Muscle of back (tissue), 11 donors: Measurements from ENCODE around the gene GABRG3. TPM values are rescaled to one million over a fixed set of nuclear protein-coding genes. Genes with fewer than 3 reads are reported as not detected.
"Not testable (repeated sequence)": the region's sequence is repeated elsewhere in the genome, so short reads cannot be mapped to it uniquely, and the experiment has no call there.

Source experiments
- DNase-seq, 3 donors: peaks; one replicate each; pipeline versions ENCODE4 v3.0.0 to v3.0.0-alpha.2; 2013
- polyA plus RNA-seq, 10 donors: library from polyadenylated mRNA; unstranded; fragments of 120-200 nt; gene quantifications; one replicate each; pipeline ENCODE4 v1.2.1, GENCODE V29; 2013; ENCODE audit not compliant: insufficient read length in 10 of 10

Gene GABRG3
- polyA plus RNA-seq, 10 donors, result 0.09 to 0.56 (median 0.37) TPM

DNA sequence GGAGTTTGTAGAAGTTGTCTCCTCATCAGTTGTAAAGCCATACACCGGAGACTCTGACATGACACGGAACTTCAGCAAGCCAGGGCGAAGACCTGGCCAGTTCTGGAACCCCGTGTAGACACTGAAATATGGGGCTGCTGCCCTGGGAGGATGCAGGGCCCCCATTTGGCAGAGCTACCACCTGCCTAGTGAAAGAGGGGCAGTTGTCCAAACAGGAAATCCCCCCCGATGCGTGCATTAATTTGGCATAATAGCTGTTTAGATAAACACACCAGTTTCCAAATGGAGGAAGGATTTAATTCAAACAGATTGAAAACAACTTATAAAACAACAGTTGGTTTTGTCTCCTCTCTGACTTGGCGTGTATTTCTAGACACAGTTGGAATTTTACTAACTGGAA lies 357.2 kb downstream of the GABRG3 start:
- DNase-seq, result peak in 2 of 3 donors; percentile 8 to 49

DNA sequence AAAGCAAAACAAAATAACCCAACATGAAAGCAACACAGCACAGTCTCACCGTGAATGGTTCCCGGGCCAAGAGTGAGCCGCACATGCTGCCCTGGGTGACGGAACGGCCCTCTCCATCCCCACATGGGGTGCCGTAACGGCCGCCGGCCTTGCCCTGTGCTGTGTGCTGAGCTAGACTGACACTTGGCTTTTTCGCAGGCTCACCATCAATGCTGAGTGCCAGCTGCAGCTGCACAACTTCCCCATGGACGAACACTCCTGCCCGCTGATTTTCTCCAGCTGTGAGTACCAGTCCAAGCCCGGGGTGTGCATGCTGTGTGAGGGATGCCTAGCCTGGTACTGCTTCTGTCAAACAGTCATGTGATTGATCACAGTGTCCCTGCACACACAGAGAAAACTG lies 357.6 kb downstream of the GABRG3 start:
- peak in 1 of 3 donors; percentile 14 for DNase-seq

DNA sequence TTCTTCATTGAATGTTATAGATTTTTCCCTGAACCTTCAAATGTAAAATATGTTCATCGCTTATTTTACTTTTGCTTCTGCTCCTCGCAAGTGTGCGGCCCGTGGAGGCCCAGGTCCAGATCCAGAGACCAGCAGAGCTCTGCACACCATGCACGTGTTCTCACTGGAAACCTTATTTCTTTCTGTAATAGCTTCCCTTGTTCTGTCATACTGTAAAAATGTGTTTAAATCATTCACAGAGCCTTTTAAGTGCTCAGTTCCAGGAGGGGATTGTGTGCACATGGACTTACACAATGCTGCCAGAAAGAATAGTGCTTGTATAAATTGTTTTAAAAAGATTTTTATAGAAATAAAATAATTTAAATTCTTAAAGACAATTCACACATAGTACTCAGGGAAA lies 359.3 kb downstream of the GABRG3 start:
- DNase-seq, result peak in 2 of 3 donors; percentile 19 to 51

DNA sequence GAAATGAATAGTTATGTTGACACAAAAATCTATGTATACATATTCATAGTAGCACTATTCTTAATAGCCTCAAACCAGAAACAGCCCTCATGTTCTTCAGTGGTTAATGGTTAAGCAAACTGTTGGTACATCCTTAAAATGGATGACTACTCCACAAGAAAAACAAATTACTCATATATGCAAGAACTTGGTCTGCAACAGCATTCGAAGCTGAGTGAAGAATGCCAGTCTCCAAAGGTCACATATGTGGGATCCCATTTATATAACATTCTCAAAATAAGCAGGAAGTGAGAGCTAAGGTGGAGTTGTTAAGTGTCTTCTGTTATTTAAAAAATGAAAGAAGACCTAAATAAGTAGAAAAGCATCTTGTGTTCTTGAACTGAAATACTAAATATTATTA lies 365.7 kb downstream of the GABRG3 start:
- DNase-seq, result no peak

DNA sequence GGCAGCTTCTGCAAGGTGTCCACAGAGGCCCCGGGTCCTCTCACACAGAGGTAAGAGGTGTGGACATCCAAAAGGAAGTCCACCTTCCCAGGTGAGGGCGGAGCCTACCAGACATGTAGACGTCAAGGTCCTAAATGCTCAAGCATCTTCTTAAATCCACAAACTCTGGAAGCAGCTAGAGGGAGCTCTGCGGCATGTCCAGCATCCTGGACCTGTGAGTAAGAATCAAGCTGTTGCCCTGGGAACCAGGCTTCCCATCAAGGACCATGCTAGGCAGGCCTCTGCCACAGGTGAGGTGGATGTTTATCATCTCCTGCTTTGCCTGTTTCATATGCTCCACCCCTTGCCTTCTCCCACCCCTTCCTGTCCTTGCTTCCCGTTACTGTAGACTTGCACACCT lies 368.2 kb downstream of the GABRG3 start:
- DNase-seq, result no peak

DNA sequence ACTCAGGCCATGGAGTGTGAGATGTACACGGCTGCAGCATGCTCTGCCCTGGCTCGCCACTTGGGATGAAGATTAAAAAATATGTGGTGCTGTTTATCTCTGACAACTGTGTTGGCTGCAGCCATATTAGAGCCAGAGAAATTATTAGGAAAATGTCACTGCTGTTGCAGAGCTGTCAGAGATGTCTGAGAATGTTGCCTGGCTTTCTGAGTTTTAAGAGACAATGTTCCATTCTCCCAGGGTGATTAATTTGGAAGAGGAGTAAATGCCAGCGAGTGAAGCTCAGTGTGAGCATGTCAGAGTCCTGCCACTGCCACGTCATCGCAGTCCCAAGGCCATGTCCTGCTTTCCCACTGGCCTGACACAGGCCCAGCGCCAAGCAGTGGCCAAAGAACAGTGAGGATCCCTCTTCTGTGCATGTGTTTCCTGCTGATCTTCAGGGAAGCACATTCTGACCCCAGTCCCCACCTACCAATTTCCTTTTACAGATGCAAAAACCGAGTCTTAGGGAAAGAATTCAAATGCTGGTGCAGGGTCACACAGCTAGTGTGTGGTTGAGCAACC lies 370.9 kb downstream of the GABRG3 start:
- DNase-seq, result no peak

DNA sequence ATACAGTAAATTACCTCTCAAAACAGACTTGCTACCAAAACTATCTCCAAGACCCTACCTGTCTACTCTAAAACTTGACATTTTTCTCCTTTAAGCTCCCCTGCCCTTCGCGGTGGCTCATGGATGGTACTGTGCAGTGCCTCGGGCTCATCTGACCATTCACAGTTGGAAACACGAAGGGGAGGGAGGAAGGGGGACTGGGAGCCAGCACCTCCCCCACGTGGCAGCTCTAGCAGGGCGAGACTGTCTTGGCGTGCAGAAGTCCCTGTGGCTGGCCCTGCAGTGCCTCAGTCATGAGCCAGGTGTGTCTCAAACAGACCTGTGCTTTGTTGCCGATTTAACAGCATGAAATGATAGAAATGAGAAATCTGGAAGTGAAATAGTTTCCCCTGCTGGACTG lies 372.0 kb downstream of the GABRG3 start:
- DNase-seq, result no peak

DNA sequence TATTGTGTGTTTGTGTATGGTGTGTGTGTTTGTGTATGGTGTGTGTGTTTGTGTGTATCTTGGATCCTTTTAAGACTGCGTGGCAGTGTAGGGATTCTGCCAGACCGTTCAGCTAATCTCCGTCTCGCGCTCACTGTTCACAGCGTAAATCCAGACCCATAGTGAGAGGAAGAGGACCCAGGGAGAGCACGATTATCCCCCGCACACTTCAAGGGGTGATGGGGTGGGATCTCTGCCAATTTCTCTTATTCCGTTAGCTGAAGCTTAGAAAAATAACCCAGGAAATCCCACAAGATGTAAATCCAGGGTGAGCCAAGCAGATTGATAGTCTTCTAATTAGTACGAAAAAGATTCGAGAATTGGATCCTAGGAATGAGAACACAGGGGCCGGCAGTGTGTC lies 381.2 kb downstream of the GABRG3 start:
- DNase-seq, result no peak

DNA sequence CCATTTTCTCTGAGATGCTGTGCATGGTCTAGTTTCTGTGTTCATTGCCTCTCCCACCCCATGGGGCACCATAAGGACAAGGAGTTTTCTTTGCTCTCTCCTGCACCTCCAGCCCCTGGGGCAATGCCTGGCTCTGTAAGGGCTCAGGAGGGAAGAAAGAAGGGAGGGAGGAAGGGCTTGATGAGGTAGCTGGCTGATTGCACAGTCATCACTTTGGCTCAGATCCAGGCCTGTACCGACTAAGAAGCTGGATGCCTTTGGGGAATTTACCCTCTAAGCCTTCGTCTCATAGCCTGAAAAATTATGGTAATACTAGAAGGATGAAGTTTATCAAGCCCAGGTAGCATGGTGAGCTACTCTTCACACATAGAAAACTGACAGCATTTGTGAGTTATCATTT lies 382.9 kb downstream of the GABRG3 start:
- peak in 1 of 3 donors; percentile 19 for DNase-seq

DNA sequence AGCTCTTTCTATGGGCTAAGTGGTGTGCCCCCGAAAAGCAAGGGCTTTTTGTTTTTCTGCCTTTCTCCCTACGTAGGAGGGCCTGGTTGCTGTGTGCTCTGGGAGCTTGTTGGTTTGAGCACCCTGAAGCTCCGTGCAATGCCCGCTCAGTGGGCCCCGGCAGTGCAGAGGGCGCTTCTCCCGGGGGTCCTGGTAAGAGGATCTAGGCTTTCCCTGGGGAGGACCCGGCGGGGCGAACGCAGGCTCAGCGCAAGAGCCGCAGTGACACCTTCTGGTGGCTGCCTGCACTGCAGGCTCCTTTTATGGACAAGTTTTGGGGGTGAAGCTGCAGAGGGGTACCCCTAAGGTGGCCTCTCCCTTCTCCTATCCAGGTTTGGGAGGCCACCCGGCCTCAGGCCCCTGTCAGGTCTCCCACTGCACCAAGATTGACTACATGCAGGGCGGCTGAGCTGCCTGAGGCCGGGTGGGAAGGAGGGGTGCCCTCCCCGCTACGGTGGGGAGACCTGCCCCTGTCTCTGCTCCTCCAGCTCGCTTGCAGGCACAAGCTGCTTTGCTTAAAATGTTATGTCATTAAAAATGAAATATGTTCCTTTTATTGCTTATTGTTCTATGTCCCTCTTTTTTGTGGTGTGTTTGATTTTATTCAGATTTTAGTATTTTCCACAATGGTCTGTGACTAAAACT lies 387.9 kb downstream of the GABRG3 start:
- peak in 1 of 3 donors; percentile 15 for DNase-seq

DNA sequence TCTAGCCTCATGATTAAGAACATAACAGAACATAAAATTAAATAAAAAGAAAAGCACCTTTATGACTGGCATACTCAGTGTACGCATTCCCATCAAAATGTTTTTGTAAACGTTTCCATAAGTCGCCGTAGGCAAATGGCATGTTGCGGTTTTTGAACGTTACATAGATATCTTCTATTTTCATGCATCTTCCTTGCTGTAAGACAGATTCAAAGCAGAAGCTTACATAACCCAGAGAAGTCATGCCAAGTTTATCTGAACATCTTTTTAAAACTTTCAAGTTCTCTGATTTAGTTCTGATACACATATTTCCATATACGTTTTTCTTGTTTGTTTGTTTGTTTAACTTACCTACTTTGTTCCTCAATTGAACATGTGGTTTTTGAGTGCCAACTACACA lies 388.6 kb downstream of the GABRG3 start:
- no peak for DNase-seq

DNA sequence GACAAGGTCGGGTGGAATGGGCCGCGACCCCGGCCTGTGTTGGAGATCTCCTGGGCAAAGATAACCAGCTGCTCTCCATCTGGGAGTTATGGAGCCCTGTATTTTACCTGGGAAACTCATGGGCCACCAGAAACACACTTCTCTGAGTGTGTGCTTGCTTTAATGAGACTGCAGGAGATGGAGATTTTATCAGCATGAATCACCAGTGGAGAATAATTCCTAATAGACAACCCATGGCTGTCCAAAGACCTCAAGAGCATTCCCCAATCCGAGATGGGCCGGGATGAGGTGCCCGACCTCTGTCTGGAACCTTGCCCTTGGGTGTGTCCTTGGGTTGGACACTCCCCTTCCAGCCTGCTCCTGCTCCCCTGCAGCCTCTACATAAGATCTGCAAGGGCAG lies 389.3 kb downstream of the GABRG3 start:
- DNase-seq, result no peak

DNA sequence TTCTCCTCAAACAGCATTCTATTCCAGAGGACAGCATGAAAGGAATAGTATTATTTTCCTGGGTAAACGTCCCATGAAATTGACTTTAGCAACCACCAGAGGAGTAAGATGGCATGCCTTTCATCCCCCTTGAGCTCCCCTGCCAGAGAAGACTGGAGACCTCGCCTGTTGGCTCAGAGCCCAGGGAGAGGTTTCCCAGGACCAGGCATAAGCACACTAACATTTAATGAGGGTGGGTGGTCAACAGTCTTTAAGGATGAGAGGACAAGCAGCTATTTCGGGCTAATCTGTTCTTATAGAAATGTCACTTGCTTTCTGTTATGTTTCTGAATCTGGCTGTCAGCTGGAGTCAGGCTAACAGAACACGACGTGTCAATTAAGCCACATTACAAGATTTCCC lies 390.5 kb downstream of the GABRG3 start:
- DNase-seq, result no peak

DNA sequence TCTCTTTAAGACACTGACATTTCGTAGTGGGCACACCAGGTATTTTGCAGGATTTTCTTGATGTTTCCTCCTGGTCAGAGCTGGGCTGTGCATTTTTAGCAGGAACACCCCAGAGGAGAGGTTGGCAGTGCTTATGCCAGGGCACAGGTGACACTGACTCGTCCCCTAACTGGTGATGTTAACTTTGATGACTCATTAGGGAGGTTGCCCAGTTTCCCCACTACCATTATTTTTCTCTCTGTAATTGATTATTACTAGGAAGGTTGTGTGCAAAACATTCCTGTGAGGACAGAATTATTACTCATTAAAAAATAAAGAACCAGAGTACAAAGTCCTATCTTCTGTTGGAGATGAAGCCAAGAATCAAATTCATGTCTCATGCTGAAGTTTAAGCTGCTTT lies 394.5 kb downstream of the GABRG3 start:
- DNase-seq, result no peak

DNA sequence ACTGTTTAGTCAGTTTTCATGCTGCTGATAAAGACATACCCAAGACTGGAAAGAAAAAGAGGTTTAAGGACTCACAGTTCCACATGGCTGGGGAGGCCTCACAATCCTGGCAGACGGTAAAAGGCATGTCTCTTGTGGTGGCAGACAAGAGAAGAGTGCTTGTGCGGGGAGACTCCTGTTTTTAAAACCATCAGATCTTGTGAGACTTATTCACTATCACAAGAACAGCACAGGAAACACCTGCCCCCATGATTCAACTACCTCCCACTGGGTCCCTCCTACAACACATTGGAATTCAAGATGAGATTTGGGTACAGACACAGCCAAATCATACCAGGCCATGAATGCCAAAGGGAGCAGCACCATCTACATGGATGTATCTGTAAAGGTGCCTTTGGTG lies 406.4 kb downstream of the GABRG3 start:
- DNase-seq, result not testable (repeated sequence)

DNA sequence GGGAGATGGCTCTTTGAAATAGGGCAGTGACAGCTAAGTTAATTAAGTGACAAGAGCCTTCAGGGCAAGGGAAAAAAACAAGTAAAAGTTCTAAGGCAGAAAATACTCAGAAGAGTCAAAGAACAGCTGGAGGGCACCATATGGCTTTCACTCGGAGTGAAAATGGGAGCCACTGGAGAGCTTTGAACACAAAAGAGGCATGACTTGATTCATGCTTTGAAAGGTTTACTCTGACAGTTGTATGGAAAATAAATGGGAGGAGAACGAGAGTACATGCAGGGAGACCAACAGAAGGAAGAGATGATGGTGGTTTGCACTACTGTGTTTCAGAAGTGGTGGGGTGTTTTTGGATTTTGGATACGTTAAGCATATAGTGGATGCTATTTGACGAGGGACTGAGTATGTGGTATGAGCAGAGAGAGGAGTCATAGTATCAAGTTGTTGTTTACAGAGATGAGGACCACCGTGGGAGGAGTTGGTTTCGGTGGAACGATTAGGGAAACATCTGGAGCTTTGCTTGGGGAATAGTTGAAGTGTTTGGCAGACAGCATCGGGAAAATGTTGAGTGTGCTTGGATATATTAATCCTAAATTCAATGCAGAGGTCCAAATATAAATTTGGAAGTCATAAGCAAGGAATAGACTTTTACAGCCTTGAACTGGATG lies 411.5 kb downstream of the GABRG3 start:
- DNase-seq, result peak; percentile 31 to 84 (median 59)

DNA sequence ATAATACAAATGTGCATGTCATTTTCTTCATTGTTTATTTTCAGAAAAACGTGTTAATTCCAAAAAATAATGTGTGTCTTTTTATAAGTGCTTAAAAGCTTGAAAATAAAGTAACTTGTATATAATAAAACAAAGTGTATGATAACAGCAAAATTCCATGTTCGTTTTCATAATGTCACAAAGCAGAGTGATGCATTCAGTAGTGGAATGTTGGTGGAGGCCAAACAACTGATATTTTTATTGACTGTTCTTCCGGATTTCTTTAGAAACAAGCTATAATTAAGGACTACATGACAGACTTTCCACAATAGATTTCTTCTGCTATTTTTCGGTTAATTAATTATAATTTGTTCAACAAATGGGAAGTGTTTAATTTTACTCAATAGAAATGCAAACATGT lies 412.7 kb downstream of the GABRG3 start:
- DNase-seq, result no peak

DNA sequence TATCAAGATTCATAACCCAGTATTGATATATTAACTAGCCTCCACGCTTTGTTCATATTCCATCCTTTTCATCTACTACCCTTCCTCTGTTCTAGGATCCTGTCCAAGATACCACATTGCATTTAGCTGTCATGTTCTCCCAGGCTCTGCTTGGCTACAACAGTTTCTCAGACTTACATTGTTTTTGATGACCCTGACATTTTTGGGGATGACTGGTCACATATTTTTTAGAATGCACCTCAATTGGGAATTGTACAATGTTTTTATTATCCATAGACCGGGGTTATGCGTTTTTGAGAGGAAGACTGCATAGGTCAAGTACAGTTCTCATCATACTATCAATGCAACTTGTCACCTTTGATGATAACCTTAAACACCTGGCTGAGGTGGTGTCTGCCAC lies 421.2 kb downstream of the GABRG3 start:
- no peak for DNase-seq

DNA sequence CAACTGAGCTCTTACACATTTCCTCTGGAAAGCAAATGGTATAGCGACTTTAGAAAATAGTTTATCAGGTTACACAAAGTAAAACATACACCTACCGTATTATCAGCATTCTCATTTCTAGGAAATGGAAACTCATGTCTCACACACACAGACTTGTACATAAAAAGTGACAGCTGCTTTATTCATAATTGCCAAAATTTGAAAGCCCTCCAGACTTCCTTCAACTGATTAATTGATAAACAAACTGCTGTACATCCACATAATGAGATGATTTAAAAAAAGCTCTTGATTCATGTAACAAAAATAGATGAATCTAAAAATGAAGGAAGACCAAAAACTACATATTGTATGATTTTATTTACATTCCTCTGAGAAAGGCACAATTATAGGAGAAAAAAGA lies 425.5 kb downstream of the GABRG3 start:
- no peak for DNase-seq

DNA sequence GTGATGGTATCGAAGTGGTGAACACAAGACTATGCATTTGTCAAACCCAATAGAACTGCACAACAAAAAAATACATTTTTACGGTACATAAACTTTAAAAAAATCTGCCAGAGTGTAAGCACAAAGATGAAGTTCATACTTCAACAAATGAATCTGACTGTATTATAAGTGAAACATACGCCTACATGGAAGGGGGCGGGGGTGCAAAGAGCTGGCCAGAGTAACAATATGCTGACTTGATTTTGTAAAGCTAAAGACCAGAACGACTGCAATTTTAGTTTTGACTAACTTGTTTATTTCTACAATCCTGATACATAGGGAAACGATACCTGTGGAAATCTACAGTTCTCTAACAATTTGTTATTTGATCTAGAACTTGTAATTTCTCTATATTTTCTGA lies 426.0 kb downstream of the GABRG3 start:
- no peak for DNase-seq

DNA sequence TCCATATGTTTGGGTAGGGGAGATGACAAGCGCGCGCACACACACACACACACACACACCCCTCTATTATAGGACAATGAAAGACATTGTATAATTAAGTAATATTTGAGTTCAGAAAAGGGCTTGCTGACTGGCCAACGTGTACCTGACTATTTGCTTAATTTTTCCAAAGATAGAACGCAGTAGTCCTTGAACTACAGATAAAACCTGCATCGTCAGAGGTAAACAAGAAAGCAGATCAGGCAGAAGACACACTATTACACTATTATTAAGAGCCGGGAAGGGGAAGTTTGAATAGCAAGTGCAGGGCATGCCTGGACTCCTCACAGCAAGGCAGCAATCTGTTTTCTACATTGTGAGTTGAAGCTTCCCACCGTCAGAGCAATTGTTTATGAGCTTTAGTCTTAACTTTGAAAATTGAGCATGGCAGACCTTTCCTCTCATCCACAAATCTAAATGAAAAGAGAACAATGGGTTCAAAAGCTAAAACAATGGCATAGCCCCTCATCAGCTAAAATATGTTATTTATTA lies 427.7 kb downstream of the GABRG3 start:
- no peak for DNase-seq

DNA sequence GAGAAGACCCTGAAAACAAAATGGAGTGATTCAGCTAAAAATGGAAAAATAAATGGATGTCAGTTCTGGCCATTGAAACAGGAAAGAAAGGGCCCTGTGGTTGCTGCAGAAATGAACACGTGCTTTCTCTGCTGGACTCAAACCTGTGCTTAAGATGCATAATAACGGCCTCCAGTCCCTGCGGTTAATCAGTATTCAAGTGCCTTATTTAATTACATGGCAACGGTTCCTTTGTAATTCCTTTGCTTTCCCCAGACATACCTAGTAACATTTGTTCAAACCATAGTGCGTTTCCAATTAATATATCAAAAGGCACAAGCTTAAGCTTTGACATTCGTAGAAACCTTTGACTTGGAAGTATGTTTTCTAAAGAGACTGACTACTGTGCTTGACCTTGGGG lies 428.3 kb downstream of the GABRG3 start:
- DNase-seq, result no peak

DNA sequence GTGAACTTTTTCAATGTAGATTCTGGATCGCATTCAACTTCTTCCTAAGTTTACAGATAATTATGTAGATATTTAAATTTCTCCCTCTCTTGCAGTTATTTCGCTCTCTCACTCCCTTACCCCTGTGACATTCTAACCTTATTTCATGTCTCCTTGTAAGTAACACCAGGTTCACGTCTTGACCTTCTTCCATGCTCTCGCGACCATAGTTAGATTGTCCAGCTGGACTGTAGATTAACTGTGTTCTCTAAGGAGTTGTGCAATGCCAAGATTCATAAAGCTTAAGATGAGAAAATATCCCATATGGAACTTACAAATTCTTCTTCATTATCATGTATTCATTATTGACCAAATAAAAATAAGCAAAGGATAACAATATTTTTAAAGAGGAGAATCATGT lies 430.5 kb downstream of the GABRG3 start:
- peak in 2 of 3 donors; percentile 37 to 76 for DNase-seq
